MCF 10A (cell line): ENCODE data around the gene SIN3B. TPM values are rescaled to one million over a fixed set of nuclear protein-coding genes. Genes with fewer than 3 reads are reported as not detected.

ENCODE experiments used
- BruUV-seq: library from RNA; stranded (reverse); fragments of 400-500 nt; replicated peaks from 2 replicates; lab custom pipeline; 2021; lab: Mats Ljungman, UMichigan
- CTCF ChIA-PET: fragments of 300-600 bp; sonication (Branson Sonifier 250); formaldehyde crosslinking; extraction: SDS; loops from one replicate; lab custom pipeline; 2021; ENCODE audit warnings: antibody characterized with exemption, inconsistent platforms; lab: Yijun Ruan, JAX
- POLR2A ChIA-PET: fragments of 300-600, 350-650 bp; sonication (Branson Sonifier 250); formaldehyde crosslinking; extraction: SDS; loops from one replicate; lab custom pipeline; 2020; ENCODE audit warnings: antibody characterized with exemption, inconsistent platforms; lab: Yijun Ruan, JAX
- DNase-seq: peaks from one replicate; pipeline ENCODE4 v3.0.0-alpha.2; 2018; ENCODE audit not compliant: unreplicated experiment
- H3K27ac Mint-ChIP-seq: one replicate; pipeline ENCODE4 v1.8.0; 2022; ENCODE audit warnings: mild to moderate bottlenecking, low read depth, mixed read lengths; ENCODE audit not compliant: unreplicated experiment
- H3K27me3 Mint-ChIP-seq: one replicate; pipeline ENCODE4 v1.8.0; 2022; ENCODE audit warnings: mixed read lengths; ENCODE audit not compliant: insufficient read depth, unreplicated experiment
- H3K36me3 Mint-ChIP-seq: one replicate; pipeline ENCODE4 v1.8.0; 2022; ENCODE audit warnings: mild to moderate bottlenecking, moderate library complexity, mixed read lengths; ENCODE audit not compliant: insufficient read depth, unreplicated experiment
- H3K4me1 Mint-ChIP-seq: one replicate; pipeline ENCODE4 v1.8.0; 2022; ENCODE audit warnings: mixed read lengths; ENCODE audit not compliant: insufficient read depth, unreplicated experiment
- H3K4me3 Mint-ChIP-seq: one replicate; pipeline ENCODE4 v1.8.0; 2022; ENCODE audit warnings: mild to moderate bottlenecking, moderate library complexity, mixed read lengths; ENCODE audit not compliant: unreplicated experiment
- H3K9me3 Mint-ChIP-seq: one replicate; pipeline ENCODE4 v1.8.0; 2022; ENCODE audit warnings: mixed read lengths; ENCODE audit not compliant: unreplicated experiment
- CTCF ChIP-seq: fragments of 200-600 bp; IDR thresholded peaks from one replicate; pipeline ENCODE4 v1.8.0; 2022; ENCODE audit warnings: antibody characterized with exemption, mild to moderate bottlenecking; ENCODE audit not compliant: unreplicated experiment
- intact Hi-C: fragments of 100-400 bp; cut with micrococcal nuclease; formaldehyde crosslinking; loops from 2 replicates; pipeline ENCODE4 v1.14.1; 2022
- total RNA-seq: library from RNA; stranded (reverse); gene quantifications from 2 replicates; pipeline ENCODE4 v1.2.3, GENCODE V29; 2022

Gene SIN3B
- total RNA-seq, 1 experiment from 2014 or later = 56.0 TPM

DNA sequence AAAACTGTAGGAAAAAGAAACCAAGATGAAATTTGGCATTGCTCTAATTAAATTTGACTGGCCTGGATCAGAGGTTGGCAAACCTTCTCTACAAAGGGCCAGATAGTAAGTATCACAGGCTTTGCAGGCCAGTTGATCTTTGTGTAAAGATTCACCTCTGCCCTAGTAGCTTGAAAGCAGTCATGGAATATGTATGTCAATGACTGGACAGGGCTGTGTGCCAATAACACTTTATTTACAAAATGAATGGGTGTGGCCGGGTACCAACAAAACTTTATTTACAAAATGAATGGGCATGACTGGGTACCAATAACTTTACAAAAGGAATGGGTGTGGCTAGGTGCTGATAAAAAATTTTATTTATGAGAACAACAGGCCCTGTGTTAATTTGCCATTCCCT lies 20.0 kb downstream of the SIN3B start:
- DNase-seq = peak; percentile 40
- POLR2A ChIA-PET = interaction anchor here (0.6 to 1.2 kb wide), 2 partner anchors 20 to 160 kb away, joined by 3 read pairs; partner anchors contain the start of gene SIN3B

GRCh38 chr19:16850133-16850532 lies 20.9 kb downstream of the SIN3B start:
- no peak for DNase-seq
- no peaks in the 10 kb centered on the region for H3K27me3 Mint-ChIP-seq
- CTCF ChIA-PET = interaction anchor here (0.5 kb wide), 1 partner anchor 137 kb away, joined by 3 read pairs; no protein-coding TSS in a partner anchor
- no TSS peak for BruUV-seq
- H3K36me3 Mint-ChIP-seq = peaks cover 79% of the 10 kb centered on the region
- no peak for TF ChIP-seq CTCF
- H3K9me3 Mint-ChIP-seq = no peaks in the 10 kb centered on the region
- POLR2A ChIA-PET = interaction anchor here (1.2 kb wide), 1 partner anchor 21 kb away, joined by 3 read pairs; the partner anchor contains the start of gene SIN3B
- H3K4me3 Mint-ChIP-seq = no peak overlapping the region
- H3K27ac Mint-ChIP-seq = no peak overlapping the region
- no peaks in the 10 kb centered on the region for H3K4me1 Mint-ChIP-seq
- intact Hi-C loops = no loop called here

More for the DNA sequence above, 20.0 kb downstream of the SIN3B start:
- intact Hi-C loops = no loop called here
- Mint-ChIP-seq H3K36me3 (peaks cover 79% of the 10 kb centered on the region), H3K27ac (no peak overlapping the region), H3K27me3 (no peaks in the 10 kb centered on the region), H3K4me3 (no peak overlapping the region), H3K9me3 (no peaks in the 10 kb centered on the region), H3K4me1 (no peaks in the 10 kb centered on the region)
- CTCF ChIA-PET = interaction anchor here (0.6 kb wide), 1 partner anchor 20 kb away, joined by 4 read pairs; no protein-coding TSS in a partner anchor
- no peak for TF ChIP-seq CTCF
- BruUV-seq = no TSS peak

GRCh38 chr19:16851031-16851712 lies 22.0 kb downstream of the SIN3B start:
- ChIA-PET CTCF (no interaction called here), POLR2A (interaction anchor here (0.6 kb wide), 2 partner anchors 25 to 1008 kb away, joined by 3 to 4 read pairs; no protein-coding TSS in a partner anchor)
- Mint-ChIP-seq H3K27me3 (no peaks in the 10 kb centered on the region), H3K4me1 (no peaks in the 10 kb centered on the region), H3K27ac (no peak overlapping the region), H3K36me3 (peaks cover 80% of the 10 kb centered on the region), H3K9me3 (no peaks in the 10 kb centered on the region), H3K4me3 (no peak overlapping the region)
- BruUV-seq = no TSS peak
- DNase-seq = no peak
- TF ChIP-seq CTCF = no peak
- intact Hi-C loops = no loop called here

DNA sequence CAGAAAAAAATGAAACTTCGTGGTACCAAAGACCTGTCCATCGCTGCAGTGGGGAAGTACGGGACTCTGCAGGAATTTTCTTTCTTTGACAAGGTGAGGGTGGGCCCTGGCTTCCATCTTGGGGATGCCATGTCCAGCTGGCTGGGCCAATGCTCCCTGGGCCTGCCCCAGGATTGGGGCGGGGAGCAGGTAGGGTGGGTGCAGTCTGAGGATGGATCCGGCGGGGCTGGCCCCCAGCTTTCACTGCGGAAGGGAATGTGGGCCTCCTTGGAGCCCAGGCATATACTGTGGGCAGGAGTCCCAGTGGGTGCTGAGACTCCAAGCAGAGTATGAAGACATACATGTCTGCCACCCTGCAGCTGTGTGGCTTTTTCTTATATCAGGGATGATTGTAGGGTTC lies 23.9 kb downstream of the SIN3B start:
- Mint-ChIP-seq H3K27me3 (no peaks in the 10 kb centered on the region), H3K27ac (no peak overlapping the region), H3K36me3 (peaks cover 77% of the 10 kb centered on the region), H3K4me1 (no peaks in the 10 kb centered on the region), H3K9me3 (no peaks in the 10 kb centered on the region), H3K4me3 (no peak overlapping the region)
- TF ChIP-seq CTCF = no peak
- POLR2A ChIA-PET = no interaction called here
- DNase-seq = no peak
- CTCF ChIA-PET = no interaction called here
- intact Hi-C loops = no loop called here
- BruUV-seq = no TSS peak
